PC-9 (cell line): ENCODE results near the gene EDN1. TPM values are rescaled to one million over a fixed set of nuclear protein-coding genes. Genes with fewer than 3 reads are reported as not detected.

ENCODE experiments used
- BruUV-seq: library from RNA; stranded (reverse); fragments of 400-500 nt; replicated peaks from 2 replicates; lab custom pipeline; 2021; lab: Mats Ljungman, UMichigan
- CTCF ChIA-PET: fragments of 300-600 bp; sonication (Branson Sonifier 250); formaldehyde crosslinking; loops from one replicate; lab custom pipeline; 2022; ENCODE audit warnings: antibody characterized with exemption; lab: Charles Lee
- POLR2A ChIA-PET: fragments of 300-600 bp; sonication (Branson Sonifier 250); formaldehyde crosslinking; loops from one replicate; lab custom pipeline; 2022; ENCODE audit warnings: antibody characterized with exemption; ENCODE audit not compliant: unreplicated experiment; lab: Charles Lee
- DNase-seq, 2 experiments: peaks; one replicate each; pipeline versions ENCODE4 v3.0.0 to v3.0.0-alpha.2; 2015 to 2022; ENCODE audit warnings: mixed read lengths in 1 of 2
- H2AFZ ChIP-seq: fragments of 200-600 bp; sonication (generic); 2 replicates; pipeline ENCODE4 v1.8.1; 2017; ENCODE audit warnings: antibody characterized with exemption
- H3F3A ChIP-seq: fragments of 200-600 bp; sonication (generic); 2 replicates; pipeline ENCODE4 v1.8.1; 2017; ENCODE audit warnings: antibody characterized with exemption, mild to moderate bottlenecking, low read depth; ENCODE audit not compliant: insufficient read depth
- H3K27ac ChIP-seq: fragments of 200-600 bp; sonication (generic); 2 replicates; pipeline ENCODE4 v1.6.1; 2016; ENCODE audit warnings: mixed run types
- H3K27me3 ChIP-seq: fragments of 200-600 bp; sonication (generic); 2 replicates; pipeline ENCODE4 v1.6.1; 2016; ENCODE audit warnings: low read depth, mixed run types; ENCODE audit not compliant: insufficient read depth
- H3K36me3 ChIP-seq: fragments of 200-600 bp; sonication (generic); 2 replicates; pipeline ENCODE4 v1.6.1; 2016; ENCODE audit warnings: low read depth, mixed run types
- H3K4me1 ChIP-seq: fragments of 200-600 bp; sonication (generic); replicated peaks from 2 replicates; pipeline ENCODE4 v1.6.1; 2016; ENCODE audit warnings: mixed run types; ENCODE audit not compliant: insufficient read depth
- H3K4me2 ChIP-seq: fragments of 200-600 bp; sonication (generic); 2 replicates; pipeline ENCODE4 v1.6.1; 2017; ENCODE audit warnings: mixed run types
- H3K4me3 ChIP-seq: fragments of 200-600 bp; sonication (generic); 2 replicates; pipeline ENCODE4 v1.6.1; 2016; ENCODE audit warnings: mixed run types
- H3K79me2 ChIP-seq: fragments of 200-600 bp; sonication (generic); 2 replicates; pipeline ENCODE4 v1.6.1; 2017; ENCODE audit warnings: low read depth, mixed run types
- H3K9me2 ChIP-seq: fragments of 200-600 bp; sonication (generic); 2 replicates; pipeline ENCODE4 v1.8.1; 2017; ENCODE audit warnings: mild to moderate bottlenecking; ENCODE audit not compliant: insufficient read depth
- H3K9me3 ChIP-seq: fragments of 200-600 bp; sonication (generic); 2 replicates; pipeline ENCODE4 v1.8.1; 2016; ENCODE audit warnings: low read depth; ENCODE audit not compliant: insufficient read depth
- H4K20me1 ChIP-seq: fragments of 200-600 bp; sonication (generic); 2 replicates; pipeline ENCODE4 v1.8.1; 2017; ENCODE audit not compliant: insufficient read depth
- EZH2 ChIP-seq: fragments of 200-600 bp; sonication (generic); IDR thresholded peaks from 2 replicates; pipeline ENCODE4 v1.8.0; 2017; ENCODE audit warnings: antibody characterized with exemption, low read depth
- intact Hi-C: fragments of 100-400 bp; cut with micrococcal nuclease; formaldehyde crosslinking; loops from one replicate; pipeline ENCODE4 v1.10.0; 2022; ENCODE audit not compliant: unreplicated experiment
- total RNA-seq: library from RNA; stranded (reverse); gene quantifications from 2 replicates; pipeline ENCODE4 v1.2.3, GENCODE V29; 2021
- TF ChIP-seq, protein P1 (sequence below): fragments of 200-600 bp; sonication (generic); conservative IDR thresholded peaks from 2 replicates; pipeline ENCODE4 v1.6.1; 2017; ENCODE audit warnings: mixed run types, antibody characterized with exemption, mild to moderate bottlenecking, moderate library complexity

The EDN1 gene
- total RNA-seq, 1 experiment from 2014 or later, result 3.3 TPM

DNA sequence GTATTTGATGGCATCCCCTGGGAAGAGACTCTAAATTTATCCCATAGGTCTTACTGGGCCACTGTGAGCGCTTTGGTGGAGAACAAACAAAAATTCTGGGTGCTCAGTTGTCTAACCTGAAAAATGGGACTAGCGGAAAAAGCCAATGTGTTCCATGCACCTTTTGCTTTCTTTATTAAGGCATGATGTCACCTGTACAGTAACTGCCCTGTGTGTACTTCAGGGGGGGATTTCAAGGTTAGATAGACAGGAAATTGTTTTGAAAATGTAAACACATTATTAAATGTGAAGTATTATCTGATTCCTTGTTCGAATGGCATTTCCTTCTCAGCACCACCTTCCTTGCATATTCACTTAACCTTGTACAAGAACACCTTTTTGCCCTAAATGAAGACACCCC, 1.2 kb upstream of the EDN1 start:
- H3K4me2 ChIP-seq, result peak overlapping the region; percentile 90
- H3K4me3 ChIP-seq, result peak overlapping the region; percentile 72
- peaks cover 11% of the 10 kb centered on the region for H3K36me3 ChIP-seq
- peak in 1 of 2 experiments; percentile 63 for DNase-seq
- no peak for TF ChIP-seq EZH2
- TF ChIP-seq, protein P1, sequence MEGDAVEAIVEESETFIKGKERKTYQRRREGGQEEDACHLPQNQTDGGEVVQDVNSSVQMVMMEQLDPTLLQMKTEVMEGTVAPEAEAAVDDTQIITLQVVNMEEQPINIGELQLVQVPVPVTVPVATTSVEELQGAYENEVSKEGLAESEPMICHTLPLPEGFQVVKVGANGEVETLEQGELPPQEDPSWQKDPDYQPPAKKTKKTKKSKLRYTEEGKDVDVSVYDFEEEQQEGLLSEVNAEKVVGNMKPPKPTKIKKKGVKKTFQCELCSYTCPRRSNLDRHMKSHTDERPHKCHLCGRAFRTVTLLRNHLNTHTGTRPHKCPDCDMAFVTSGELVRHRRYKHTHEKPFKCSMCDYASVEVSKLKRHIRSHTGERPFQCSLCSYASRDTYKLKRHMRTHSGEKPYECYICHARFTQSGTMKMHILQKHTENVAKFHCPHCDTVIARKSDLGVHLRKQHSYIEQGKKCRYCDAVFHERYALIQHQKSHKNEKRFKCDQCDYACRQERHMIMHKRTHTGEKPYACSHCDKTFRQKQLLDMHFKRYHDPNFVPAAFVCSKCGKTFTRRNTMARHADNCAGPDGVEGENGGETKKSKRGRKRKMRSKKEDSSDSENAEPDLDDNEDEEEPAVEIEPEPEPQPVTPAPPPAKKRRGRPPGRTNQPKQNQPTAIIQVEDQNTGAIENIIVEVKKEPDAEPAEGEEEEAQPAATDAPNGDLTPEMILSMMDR, result no peak
- intact Hi-C loops, result loop anchor here (1.0 to 10.0 kb wide), 10 partner anchors 25 to 704 kb away; no protein-coding TSS in a partner anchor
- H3K27ac ChIP-seq, result peak overlapping the region; percentile 92
- no peaks in the 10 kb centered on the region for H3K27me3 ChIP-seq
- ChIA-PET CTCF (interaction anchor here (0.9 to 1.9 kb wide), 9 partner anchors 9 to 638 kb away, joined by 3 to 13 read pairs (median 4); no protein-coding TSS in a partner anchor), POLR2A (interaction anchor here (0.5 to 1.0 kb wide), 5 partner anchors 223 to 705 kb away, joined by 3 to 6 read pairs (median 5); no protein-coding TSS in a partner anchor)
- H4K20me1 ChIP-seq, result no peaks in the 10 kb centered on the region
- no peaks in the 10 kb centered on the region for H3K9me3 ChIP-seq
- peaks cover 20% of the 10 kb centered on the region for H3K79me2 ChIP-seq
- no peak overlapping the region for H2AFZ ChIP-seq
- H3F3A ChIP-seq, result peaks cover 67% of the 10 kb centered on the region
- no TSS peak for BruUV-seq
- no peaks in the 10 kb centered on the region for H3K9me2 ChIP-seq
- peaks cover 59% of the 10 kb centered on the region for H3K4me1 ChIP-seq

DNA sequence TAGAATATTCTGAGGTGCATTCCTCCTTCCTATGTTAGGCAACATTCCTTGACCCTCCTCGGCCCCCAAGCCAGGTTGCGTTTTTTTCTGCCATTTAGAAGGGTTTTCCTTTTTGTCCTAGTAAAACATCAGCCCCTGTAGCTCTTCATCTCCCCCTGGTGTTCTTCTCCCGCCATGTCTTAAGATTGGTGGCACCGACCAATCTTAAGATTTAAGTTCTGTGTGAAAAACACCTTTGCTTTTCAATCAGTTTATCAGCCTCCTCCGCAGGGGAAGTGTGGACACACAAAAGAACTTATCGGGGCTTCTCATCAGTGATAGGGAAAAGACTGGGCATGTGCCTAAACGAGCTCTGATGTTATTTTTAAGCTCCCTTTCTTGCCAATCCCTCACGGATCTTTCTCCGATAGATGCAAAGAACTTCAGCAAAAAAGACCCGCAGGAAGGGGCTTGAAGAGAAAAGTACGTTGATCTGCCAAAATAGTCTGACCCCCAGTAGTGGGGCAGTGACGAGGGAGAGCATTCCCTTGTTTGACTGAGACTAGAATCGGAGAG, 719 bp upstream of the EDN1 start:
- Histone ChIP-seq H3K4me3 (peak overlapping the region; percentile 72), H3F3A (peaks cover 72% of the 10 kb centered on the region), H3K9me2 (no peaks in the 10 kb centered on the region), H3K4me1 (peaks cover 64% of the 10 kb centered on the region), H3K27ac (peak overlapping the region; percentile 92), H3K9me3 (no peaks in the 10 kb centered on the region), H3K36me3 (peaks cover 17% of the 10 kb centered on the region), H3K4me2 (peak overlapping the region; percentile 90), H2AFZ (peak overlapping the region; percentile 67), H4K20me1 (no peaks in the 10 kb centered on the region), H3K27me3 (no peaks in the 10 kb centered on the region), H3K79me2 (peaks cover 20% of the 10 kb centered on the region)
- no peak for TF ChIP-seq EZH2
- TF ChIP-seq, protein P1, result peak; percentile 99
- CTCF ChIA-PET, result interaction anchor here (0.9 to 1.9 kb wide), 9 partner anchors 10 to 636 kb away, joined by 3 to 13 read pairs (median 4); no protein-coding TSS in a partner anchor
- POLR2A ChIA-PET, result interaction anchor here (0.5 to 2.8 kb wide), 10 partner anchors 23 to 706 kb away, joined by 3 to 87 read pairs (median 8); no protein-coding TSS in a partner anchor
- peak; percentile 77 to 83 for DNase-seq
- BruUV-seq, result TSS peak; percentile 77
- intact Hi-C loops, result loop anchor here (1.0 to 10.0 kb wide), 9 partner anchors 25 to 704 kb away; no protein-coding TSS in a partner anchor

DNA sequence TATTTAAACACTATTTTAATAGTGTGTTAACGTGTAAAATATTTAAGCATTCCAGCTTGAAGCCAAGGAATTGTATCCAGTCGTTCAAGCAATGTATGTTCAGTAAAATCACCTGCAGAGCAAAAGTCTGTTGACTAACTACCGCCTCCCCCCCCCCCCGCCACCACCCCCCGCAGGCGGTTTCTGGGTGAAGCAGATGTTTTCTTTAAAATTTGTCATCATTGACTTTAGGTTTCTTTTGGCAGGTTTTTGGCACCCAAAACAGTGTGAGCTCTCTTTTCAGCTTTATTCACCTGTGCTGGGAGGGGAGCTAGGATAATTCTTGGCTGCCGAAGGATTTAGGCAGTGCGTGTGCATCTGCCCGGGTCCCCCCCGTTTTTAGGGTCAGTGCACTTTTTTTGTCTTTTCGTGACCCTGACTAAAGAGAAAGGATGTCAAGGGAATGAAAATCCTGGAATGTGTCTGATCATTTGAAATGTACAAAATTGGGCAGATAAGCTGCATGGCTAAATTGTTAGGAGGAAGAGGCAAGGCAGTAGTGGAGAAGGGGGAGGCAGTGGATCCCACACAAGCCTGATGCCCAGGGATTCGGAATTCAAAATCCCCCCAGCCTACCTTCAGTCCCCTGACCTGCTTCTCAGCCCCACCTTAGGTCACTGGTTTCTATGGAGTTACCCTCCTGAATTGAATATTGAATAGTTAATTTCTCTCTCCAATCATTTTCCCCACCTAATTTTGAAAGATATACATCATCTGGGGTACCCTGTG, 1.1 kb downstream of the EDN1 start:
- Histone ChIP-seq H3K4me2 (peak overlapping the region; percentile 90), H3K27ac (peak overlapping the region; percentile 92), H2AFZ (no peak overlapping the region), H3K4me1 (peaks cover 58% of the 10 kb centered on the region), H3K9me3 (no peaks in the 10 kb centered on the region), H3K79me2 (peaks cover 20% of the 10 kb centered on the region), H4K20me1 (no peaks in the 10 kb centered on the region), H3K27me3 (no peaks in the 10 kb centered on the region), H3K36me3 (peaks cover 23% of the 10 kb centered on the region), H3K9me2 (no peaks in the 10 kb centered on the region), H3F3A (peaks cover 62% of the 10 kb centered on the region), H3K4me3 (peak overlapping the region; percentile 72)
- POLR2A ChIA-PET, result interaction anchor here (0.6 to 2.8 kb wide), 7 partner anchors 23 to 1688 kb away, joined by 3 to 87 read pairs (median 7); no protein-coding TSS in a partner anchor
- CTCF ChIA-PET, result interaction anchor here (0.6 to 1.4 kb wide), 6 partner anchors 57 to 693 kb away, joined by 3 to 8 read pairs (median 5); no protein-coding TSS in a partner anchor
- intact Hi-C loops, result loop anchor here (2.0 to 5.0 kb wide), 3 partner anchors 34 to 192 kb away; no protein-coding TSS in a partner anchor
- TF ChIP-seq, protein P1, result no peak
- TF ChIP-seq EZH2, result no peak
- no TSS peak for BruUV-seq
- DNase-seq, result peak in 1 of 2 experiments; percentile 67
